Measurements from ENCODE around the gene FHOD3. TPM values are rescaled to one million over a fixed set of nuclear protein-coding genes. Genes with fewer than 3 reads are reported as not detected.

FHOD3 gene
- total and polyA plus RNA-seq, 2 of the 8 experiments (the other 6 are each of a cell fraction or from before 2014, with no cell fraction given) = 9.7 to 10.5 TPM

DNA sequence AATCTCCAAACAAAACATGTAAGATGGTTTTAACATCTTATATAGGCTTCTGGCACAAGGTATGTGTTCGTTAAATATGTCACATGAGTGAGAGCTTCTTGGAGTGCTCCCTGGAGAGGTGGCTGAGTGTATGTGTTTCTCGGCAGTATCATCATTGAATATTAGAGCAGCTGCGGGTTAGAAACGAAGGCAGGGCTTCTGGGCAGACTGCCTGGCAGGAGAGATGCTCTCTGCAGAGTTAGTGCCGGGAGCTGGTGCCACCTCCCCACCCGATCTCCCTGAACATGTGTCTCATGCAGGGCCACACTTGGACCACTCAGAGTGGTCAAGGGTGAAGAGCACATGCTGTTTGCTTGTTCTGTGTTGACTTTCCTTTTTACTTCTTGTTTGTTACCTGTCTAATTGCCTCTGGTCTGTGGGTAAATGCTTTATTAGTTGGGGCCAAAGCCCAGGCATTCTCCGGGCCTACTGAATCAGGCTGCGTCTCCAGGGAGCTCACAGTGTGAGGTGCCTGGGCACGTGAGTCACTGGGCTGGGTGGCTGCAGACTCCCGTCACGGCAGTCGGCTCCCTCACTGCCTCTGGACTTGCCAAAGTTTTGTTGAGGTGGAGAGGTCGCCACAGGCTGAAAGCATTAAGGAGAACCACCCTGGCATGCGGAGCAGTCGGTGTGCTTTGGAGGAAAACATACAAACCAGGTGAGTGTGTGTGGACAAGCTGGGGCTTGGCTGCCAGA lies 246.6 kb downstream of the FHOD3 start (continued):
- no peak for TF ChIP-seq SIN3A (conservative IDR thresholded peaks at IDR 0.05 in 1 of 2, IDR thresholded peaks at IDR 0.05 in 1 of 2; ENCODE audit: low read depth in 1 of 2, low read length in 2 of 2)
- TF ChIP-seq KDM4A (IDR thresholded peaks at IDR 0.05; ENCODE audit: low read depth, low read length, severe bottlenecking) = no peak
- TF ChIP-seq HDAC6 (IDR thresholded peaks at IDR 0.05; ENCODE audit: low read depth, low read length) = no peak
- TF ChIP-seq, protein P1, sequence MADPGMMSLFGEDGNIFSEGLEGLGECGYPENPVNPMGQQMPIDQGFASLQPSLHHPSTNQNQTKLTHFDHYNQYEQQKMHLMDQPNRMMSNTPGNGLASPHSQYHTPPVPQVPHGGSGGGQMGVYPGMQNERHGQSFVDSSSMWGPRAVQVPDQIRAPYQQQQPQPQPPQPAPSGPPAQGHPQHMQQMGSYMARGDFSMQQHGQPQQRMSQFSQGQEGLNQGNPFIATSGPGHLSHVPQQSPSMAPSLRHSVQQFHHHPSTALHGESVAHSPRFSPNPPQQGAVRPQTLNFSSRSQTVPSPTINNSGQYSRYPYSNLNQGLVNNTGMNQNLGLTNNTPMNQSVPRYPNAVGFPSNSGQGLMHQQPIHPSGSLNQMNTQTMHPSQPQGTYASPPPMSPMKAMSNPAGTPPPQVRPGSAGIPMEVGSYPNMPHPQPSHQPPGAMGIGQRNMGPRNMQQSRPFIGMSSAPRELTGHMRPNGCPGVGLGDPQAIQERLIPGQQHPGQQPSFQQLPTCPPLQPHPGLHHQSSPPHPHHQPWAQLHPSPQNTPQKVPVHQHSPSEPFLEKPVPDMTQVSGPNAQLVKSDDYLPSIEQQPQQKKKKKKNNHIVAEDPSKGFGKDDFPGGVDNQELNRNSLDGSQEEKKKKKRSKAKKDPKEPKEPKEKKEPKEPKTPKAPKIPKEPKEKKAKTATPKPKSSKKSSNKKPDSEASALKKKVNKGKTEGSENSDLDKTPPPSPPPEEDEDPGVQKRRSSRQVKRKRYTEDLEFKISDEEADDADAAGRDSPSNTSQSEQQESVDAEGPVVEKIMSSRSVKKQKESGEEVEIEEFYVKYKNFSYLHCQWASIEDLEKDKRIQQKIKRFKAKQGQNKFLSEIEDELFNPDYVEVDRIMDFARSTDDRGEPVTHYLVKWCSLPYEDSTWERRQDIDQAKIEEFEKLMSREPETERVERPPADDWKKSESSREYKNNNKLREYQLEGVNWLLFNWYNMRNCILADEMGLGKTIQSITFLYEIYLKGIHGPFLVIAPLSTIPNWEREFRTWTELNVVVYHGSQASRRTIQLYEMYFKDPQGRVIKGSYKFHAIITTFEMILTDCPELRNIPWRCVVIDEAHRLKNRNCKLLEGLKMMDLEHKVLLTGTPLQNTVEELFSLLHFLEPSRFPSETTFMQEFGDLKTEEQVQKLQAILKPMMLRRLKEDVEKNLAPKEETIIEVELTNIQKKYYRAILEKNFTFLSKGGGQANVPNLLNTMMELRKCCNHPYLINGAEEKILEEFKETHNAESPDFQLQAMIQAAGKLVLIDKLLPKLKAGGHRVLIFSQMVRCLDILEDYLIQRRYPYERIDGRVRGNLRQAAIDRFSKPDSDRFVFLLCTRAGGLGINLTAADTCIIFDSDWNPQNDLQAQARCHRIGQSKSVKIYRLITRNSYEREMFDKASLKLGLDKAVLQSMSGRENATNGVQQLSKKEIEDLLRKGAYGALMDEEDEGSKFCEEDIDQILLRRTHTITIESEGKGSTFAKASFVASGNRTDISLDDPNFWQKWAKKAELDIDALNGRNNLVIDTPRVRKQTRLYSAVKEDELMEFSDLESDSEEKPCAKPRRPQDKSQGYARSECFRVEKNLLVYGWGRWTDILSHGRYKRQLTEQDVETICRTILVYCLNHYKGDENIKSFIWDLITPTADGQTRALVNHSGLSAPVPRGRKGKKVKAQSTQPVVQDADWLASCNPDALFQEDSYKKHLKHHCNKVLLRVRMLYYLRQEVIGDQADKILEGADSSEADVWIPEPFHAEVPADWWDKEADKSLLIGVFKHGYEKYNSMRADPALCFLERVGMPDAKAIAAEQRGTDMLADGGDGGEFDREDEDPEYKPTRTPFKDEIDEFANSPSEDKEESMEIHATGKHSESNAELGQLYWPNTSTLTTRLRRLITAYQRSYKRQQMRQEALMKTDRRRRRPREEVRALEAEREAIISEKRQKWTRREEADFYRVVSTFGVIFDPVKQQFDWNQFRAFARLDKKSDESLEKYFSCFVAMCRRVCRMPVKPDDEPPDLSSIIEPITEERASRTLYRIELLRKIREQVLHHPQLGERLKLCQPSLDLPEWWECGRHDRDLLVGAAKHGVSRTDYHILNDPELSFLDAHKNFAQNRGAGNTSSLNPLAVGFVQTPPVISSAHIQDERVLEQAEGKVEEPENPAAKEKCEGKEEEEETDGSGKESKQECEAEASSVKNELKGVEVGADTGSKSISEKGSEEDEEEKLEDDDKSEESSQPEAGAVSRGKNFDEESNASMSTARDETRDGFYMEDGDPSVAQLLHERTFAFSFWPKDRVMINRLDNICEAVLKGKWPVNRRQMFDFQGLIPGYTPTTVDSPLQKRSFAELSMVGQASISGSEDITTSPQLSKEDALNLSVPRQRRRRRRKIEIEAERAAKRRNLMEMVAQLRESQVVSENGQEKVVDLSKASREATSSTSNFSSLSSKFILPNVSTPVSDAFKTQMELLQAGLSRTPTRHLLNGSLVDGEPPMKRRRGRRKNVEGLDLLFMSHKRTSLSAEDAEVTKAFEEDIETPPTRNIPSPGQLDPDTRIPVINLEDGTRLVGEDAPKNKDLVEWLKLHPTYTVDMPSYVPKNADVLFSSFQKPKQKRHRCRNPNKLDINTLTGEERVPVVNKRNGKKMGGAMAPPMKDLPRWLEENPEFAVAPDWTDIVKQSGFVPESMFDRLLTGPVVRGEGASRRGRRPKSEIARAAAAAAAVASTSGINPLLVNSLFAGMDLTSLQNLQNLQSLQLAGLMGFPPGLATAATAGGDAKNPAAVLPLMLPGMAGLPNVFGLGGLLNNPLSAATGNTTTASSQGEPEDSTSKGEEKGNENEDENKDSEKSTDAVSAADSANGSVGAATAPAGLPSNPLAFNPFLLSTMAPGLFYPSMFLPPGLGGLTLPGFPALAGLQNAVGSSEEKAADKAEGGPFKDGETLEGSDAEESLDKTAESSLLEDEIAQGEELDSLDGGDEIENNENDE (IDR thresholded peaks at IDR 0.05; ENCODE audit: insufficient replicate concordance, low read length) = no peak
